Measurements from ENCODE around the gene DCUN1D5.
A peak's percentile ranks its signal among the peaks of the same experiment; 100 is the strongest.

Gene DCUN1D5

DNA sequence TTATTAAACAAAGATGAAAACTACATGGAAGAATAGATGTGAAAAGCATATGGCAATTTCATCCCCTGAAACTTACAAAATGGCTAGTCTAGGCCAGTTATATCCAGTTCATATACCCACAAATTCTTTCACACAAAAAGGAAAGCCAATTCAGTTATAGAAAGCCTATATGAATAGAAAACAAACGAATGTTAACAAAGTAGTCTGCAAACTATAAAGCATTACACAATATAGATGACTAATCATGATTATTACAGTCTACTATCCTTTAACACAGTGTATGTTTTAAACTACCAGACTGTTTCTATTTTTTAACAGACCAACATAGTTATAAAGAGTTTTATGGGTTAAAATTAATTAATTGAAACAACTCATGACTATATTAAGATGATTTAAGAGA is 12.1 kb downstream of the DCUN1D5 start:
- H4K8ac ChIP-seq (ENCODE audit: low read length) = no peak overlapping the region
- no peak overlapping the region for H3K4ac ChIP-seq (ENCODE audit: low read depth in 1 of 2, low read length in 2 of 2)
- H3K27me3 ChIP-seq (ENCODE audit: control insufficient read depth in 1 of 2, insufficient read depth in 1 of 2, low read length in 2 of 2) = no peaks in the 10 kb centered on the region
- WGBS = no CpG with 5 or more reads among the region's 1 CpG
- H4K91ac ChIP-seq (ENCODE audit: low read length) = no peak overlapping the region
- H2BK5ac ChIP-seq (ENCODE audit: low read depth, low read length, poor library complexity, severe bottlenecking) = no peak overlapping the region
- H3K79me1 ChIP-seq (replicated peaks; ENCODE audit: low read length, poor library complexity, severe bottlenecking) = peaks cover 21% of the 10 kb centered on the region
- no peak overlapping the region for H2BK120ac ChIP-seq (ENCODE audit: low read depth, low read length)
- H3K9me3 ChIP-seq (ENCODE audit: control insufficient read depth, low read length) = no peaks in the 10 kb centered on the region
- no peak overlapping the region for H3K4me2 ChIP-seq (ENCODE audit: low read length, poor library complexity, severe bottlenecking)
- peak overlapping the region; percentile 6 for H3K9ac ChIP-seq (ENCODE audit: low read length)
- H3K4me3 ChIP-seq (ENCODE audit: insufficient read depth in 1 of 2, low read depth in 1 of 2, low read length in 2 of 2) = no peak overlapping the region
- H2AK5ac ChIP-seq (ENCODE audit: low read length, severe bottlenecking) = no peak overlapping the region
- no peak overlapping the region for H3K27ac ChIP-seq (ENCODE audit: low read length, poor library complexity, severe bottlenecking)
- H2BK12ac ChIP-seq (ENCODE audit: low read length in 2 of 2) = no peak overlapping the region
- peak; percentile 30 for DNase-seq
- no peak overlapping the region for H3K14ac ChIP-seq (ENCODE audit: low read length in 2 of 2)
- no peak overlapping the region for H3K18ac ChIP-seq (ENCODE audit: low read depth in 1 of 2, low read length in 2 of 2)
- H3K23ac ChIP-seq (ENCODE audit: low read length in 2 of 2) = no peak overlapping the region
- no peak overlapping the region for H2BK15ac ChIP-seq (ENCODE audit: low read depth, poor library complexity, severe bottlenecking)
- H2AFZ ChIP-seq (ENCODE audit: low read depth, low read length) = no peak overlapping the region
- H3K4me1 ChIP-seq (ENCODE audit: control insufficient read depth, insufficient read depth, low read depth, low read length) = peaks cover 2% of the 10 kb centered on the region
- peaks cover 19 to 87% of the 10 kb centered on the region in 2 experiments for H3K36me3 ChIP-seq (ENCODE audit: control insufficient read depth in 1 of 2, insufficient read depth in 2 of 2, low read depth in 1 of 2, low read length in 2 of 2)

DNA sequence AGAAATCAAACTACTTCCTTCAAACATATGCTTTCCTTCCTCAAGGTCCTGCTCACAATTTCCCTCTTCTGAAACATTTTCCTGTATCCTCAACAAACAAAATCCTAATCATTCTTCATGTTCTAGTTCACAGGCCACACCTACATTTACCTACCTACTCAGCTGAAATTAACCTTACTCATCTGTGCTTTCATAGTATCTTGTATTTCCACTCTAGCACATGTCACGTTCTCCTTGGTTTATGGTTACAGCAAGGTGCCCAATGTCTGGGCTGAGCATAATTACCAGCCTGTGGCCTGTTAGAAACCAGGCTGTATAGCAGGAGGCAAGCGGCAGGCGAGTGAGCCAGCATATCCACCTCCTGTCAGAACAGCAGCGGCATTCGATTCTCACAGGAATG is 13.2 kb downstream of the DCUN1D5 start:
- Histone ChIP-seq H3K14ac (ENCODE audit: low read length in 2 of 2) (no peak overlapping the region), H3K4ac (ENCODE audit: low read depth in 1 of 2, low read length in 2 of 2) (no peak overlapping the region), H3K4me3 (ENCODE audit: insufficient read depth in 1 of 2, low read depth in 1 of 2, low read length in 2 of 2) (no peak overlapping the region), H2BK12ac (ENCODE audit: low read length in 2 of 2) (no peak overlapping the region), H3K18ac (ENCODE audit: low read depth in 1 of 2, low read length in 2 of 2) (no peak overlapping the region), H3K4me2 (ENCODE audit: low read length, poor library complexity, severe bottlenecking) (no peak overlapping the region), H3K36me3 (ENCODE audit: control insufficient read depth in 1 of 2, insufficient read depth in 2 of 2, low read depth in 1 of 2, low read length in 2 of 2) (peaks cover 18 to 90% of the 10 kb centered on the region in 2 experiments), H2AK5ac (ENCODE audit: low read length, severe bottlenecking) (no peak overlapping the region), H3K23ac (ENCODE audit: low read length in 2 of 2) (no peak overlapping the region), H2AFZ (ENCODE audit: low read depth, low read length) (no peak overlapping the region), H3K27me3 (ENCODE audit: control insufficient read depth in 1 of 2, insufficient read depth in 1 of 2, low read length in 2 of 2) (no peaks in the 10 kb centered on the region), H4K8ac (ENCODE audit: low read length) (no peak overlapping the region), H3K9ac (ENCODE audit: low read length) (no peak overlapping the region), H4K91ac (ENCODE audit: low read length) (peak overlapping the region; percentile 39), H3K79me1 (replicated peaks; ENCODE audit: low read length, poor library complexity, severe bottlenecking) (peaks cover 20% of the 10 kb centered on the region), H3K4me1 (ENCODE audit: control insufficient read depth, insufficient read depth, low read depth, low read length) (peaks cover 2% of the 10 kb centered on the region), H3K9me3 (ENCODE audit: control insufficient read depth, low read length) (no peaks in the 10 kb centered on the region), H2BK5ac (ENCODE audit: low read depth, low read length, poor library complexity, severe bottlenecking) (no peak overlapping the region), H2BK120ac (ENCODE audit: low read depth, low read length) (peak overlapping the region; percentile 5), H2BK15ac (ENCODE audit: low read depth, poor library complexity, severe bottlenecking) (no peak overlapping the region), H3K27ac (ENCODE audit: low read length, poor library complexity, severe bottlenecking) (no peak overlapping the region)
- no peak for DNase-seq
- WGBS = 99% methylated on average over 5 of the region's 5 CpGs

DNA sequence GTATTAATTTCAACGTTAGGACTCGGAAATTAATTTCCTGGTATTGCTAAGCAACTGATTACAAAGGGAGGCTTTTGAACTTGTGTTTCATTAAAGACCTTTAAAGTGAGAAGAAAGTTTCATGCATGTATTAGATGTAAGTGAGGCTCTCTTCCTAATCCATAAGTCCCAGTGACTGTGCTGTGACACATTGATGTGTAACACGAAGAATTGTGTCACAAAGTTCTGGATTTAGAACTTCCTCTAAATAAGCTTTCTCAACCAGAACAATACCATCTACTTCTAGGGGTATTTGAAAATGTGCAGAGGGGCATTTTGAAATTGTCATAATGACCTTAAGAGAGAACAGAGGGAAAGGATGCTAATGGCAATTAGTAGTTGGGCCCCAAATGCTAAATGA is 14.4 kb downstream of the DCUN1D5 start:
- WGBS = 96% methylated on average over 2 of the region's 3 CpGs
- H3K4me3 ChIP-seq (ENCODE audit: insufficient read depth in 1 of 2, low read depth in 1 of 2, low read length in 2 of 2) = no peak overlapping the region
- no peaks in the 10 kb centered on the region for H3K27me3 ChIP-seq (ENCODE audit: control insufficient read depth in 1 of 2, insufficient read depth in 1 of 2, low read length in 2 of 2)

DNA sequence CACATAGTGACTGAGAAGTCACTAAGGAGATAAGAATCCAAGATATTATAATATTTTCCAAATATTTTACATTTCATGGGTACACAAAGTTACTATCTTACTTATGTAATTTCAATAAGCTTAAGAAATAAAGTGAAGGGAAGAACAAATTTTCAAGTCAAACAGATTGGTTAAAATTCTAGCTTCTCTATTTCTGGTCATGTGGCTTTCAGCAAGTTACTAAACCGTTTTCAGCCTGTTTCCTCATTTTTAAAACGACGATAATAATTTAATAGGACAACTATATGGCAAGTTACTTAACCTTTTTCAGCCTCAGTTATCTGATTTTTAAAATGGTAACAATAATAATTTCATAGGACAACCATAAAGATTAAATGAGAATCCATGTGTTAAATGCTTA is 15.6 kb downstream of the DCUN1D5 start:
- Histone ChIP-seq H2BK12ac (ENCODE audit: low read length in 2 of 2) (no peak overlapping the region), H3K79me1 (replicated peaks; ENCODE audit: low read length, poor library complexity, severe bottlenecking) (peaks cover 20% of the 10 kb centered on the region), H3K14ac (ENCODE audit: low read length in 2 of 2) (no peak overlapping the region), H3K9ac (ENCODE audit: low read length) (no peak overlapping the region), H3K27me3 (ENCODE audit: control insufficient read depth in 1 of 2, insufficient read depth in 1 of 2, low read length in 2 of 2) (no peaks in the 10 kb centered on the region), H3K27ac (ENCODE audit: low read length, poor library complexity, severe bottlenecking) (no peak overlapping the region), H2AFZ (ENCODE audit: low read depth, low read length) (no peak overlapping the region), H3K18ac (ENCODE audit: low read depth in 1 of 2, low read length in 2 of 2) (no peak overlapping the region), H2BK15ac (ENCODE audit: low read depth, poor library complexity, severe bottlenecking) (no peak overlapping the region), H3K4me2 (ENCODE audit: low read length, poor library complexity, severe bottlenecking) (no peak overlapping the region), H3K4ac (ENCODE audit: low read depth in 1 of 2, low read length in 2 of 2) (no peak overlapping the region), H2BK5ac (ENCODE audit: low read depth, low read length, poor library complexity, severe bottlenecking) (no peak overlapping the region), H3K23ac (ENCODE audit: low read length in 2 of 2) (no peak overlapping the region), H2BK120ac (ENCODE audit: low read depth, low read length) (no peak overlapping the region), H4K8ac (ENCODE audit: low read length) (no peak overlapping the region), H3K4me3 (ENCODE audit: insufficient read depth in 1 of 2, low read depth in 1 of 2, low read length in 2 of 2) (no peak overlapping the region), H4K91ac (ENCODE audit: low read length) (no peak overlapping the region), H3K4me1 (ENCODE audit: control insufficient read depth, insufficient read depth, low read depth, low read length) (peaks cover 2% of the 10 kb centered on the region), H3K9me3 (ENCODE audit: control insufficient read depth, low read length) (no peaks in the 10 kb centered on the region), H3K36me3 (ENCODE audit: control insufficient read depth in 1 of 2, insufficient read depth in 2 of 2, low read depth in 1 of 2, low read length in 2 of 2) (peaks cover 18 to 78% of the 10 kb centered on the region in 2 experiments), H2AK5ac (ENCODE audit: low read length, severe bottlenecking) (no peak overlapping the region)
- 83% methylated on average over 1 of the region's 3 CpGs for WGBS
- DNase-seq = no peak

More for the DNA sequence above, 14.4 kb downstream of the DCUN1D5 start:
- no peak overlapping the region for H2BK5ac ChIP-seq (ENCODE audit: low read depth, low read length, poor library complexity, severe bottlenecking)
- H2AFZ ChIP-seq (ENCODE audit: low read depth, low read length) = no peak overlapping the region
- H2BK15ac ChIP-seq (ENCODE audit: low read depth, poor library complexity, severe bottlenecking) = no peak overlapping the region
- H4K8ac ChIP-seq (ENCODE audit: low read length) = no peak overlapping the region
- H3K27ac ChIP-seq (ENCODE audit: low read length, poor library complexity, severe bottlenecking) = no peak overlapping the region
- peaks cover 18 to 86% of the 10 kb centered on the region in 2 experiments for H3K36me3 ChIP-seq (ENCODE audit: control insufficient read depth in 1 of 2, insufficient read depth in 2 of 2, low read depth in 1 of 2, low read length in 2 of 2)
- no peak overlapping the region for H3K18ac ChIP-seq (ENCODE audit: low read depth in 1 of 2, low read length in 2 of 2)
- no peaks in the 10 kb centered on the region for H3K9me3 ChIP-seq (ENCODE audit: control insufficient read depth, low read length)
- peaks cover 2% of the 10 kb centered on the region for H3K4me1 ChIP-seq (ENCODE audit: control insufficient read depth, insufficient read depth, low read depth, low read length)
- H2AK5ac ChIP-seq (ENCODE audit: low read length, severe bottlenecking) = no peak overlapping the region
- no peak overlapping the region for H3K23ac ChIP-seq (ENCODE audit: low read length in 2 of 2)
- no peak for DNase-seq
- H2BK120ac ChIP-seq (ENCODE audit: low read depth, low read length) = no peak overlapping the region
- H3K4ac ChIP-seq (ENCODE audit: low read depth in 1 of 2, low read length in 2 of 2) = no peak overlapping the region
- H3K4me2 ChIP-seq (ENCODE audit: low read length, poor library complexity, severe bottlenecking) = no peak overlapping the region
- peaks cover 20% of the 10 kb centered on the region for H3K79me1 ChIP-seq (replicated peaks; ENCODE audit: low read length, poor library complexity, severe bottlenecking)
- no peak overlapping the region for H3K14ac ChIP-seq (ENCODE audit: low read length in 2 of 2)
- H3K9ac ChIP-seq (ENCODE audit: low read length) = no peak overlapping the region
- no peak overlapping the region for H2BK12ac ChIP-seq (ENCODE audit: low read length in 2 of 2)
- no peak overlapping the region for H4K91ac ChIP-seq (ENCODE audit: low read length)

All from mesenchymal stem cell (in vitro differentiated cells and primary cell).